Measurements from ENCODE around the gene HOXD8.

HOXD8 gene

DNA sequence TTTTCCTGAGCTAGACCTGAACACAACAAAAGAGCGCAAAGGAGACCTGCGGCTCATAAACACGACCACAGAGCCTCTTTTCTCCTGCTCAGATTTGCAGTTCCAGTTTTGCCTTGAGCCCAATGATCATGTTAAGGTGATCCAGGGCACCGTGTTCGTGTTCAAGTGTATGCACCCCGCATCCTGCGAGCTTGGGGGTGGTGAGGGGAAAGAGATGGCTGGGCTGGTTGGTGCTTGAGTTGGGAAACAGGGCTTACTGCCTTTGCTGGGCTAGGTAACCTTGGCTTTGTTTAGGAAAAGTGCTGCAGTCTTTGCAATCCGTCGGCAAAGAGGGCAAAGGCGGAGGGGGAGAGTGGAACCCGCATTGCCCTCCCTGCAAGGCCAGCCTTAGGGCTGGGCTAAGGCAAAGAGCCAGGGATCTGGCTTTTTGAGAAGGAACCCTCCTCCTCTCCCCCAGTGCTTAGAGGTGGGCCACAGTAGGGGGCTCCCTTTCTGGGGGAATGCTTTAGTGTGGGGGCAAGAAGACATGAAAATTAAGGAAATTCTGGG is 11.6 kb upstream of the HOXD8 start:
- no peak for DNase-seq (ENCODE audit: low read depth)
- no peak overlapping the region for H3K4me3 ChIP-seq (ENCODE audit: control insufficient read depth, low read depth, low read length)
- TF ChIP-seq, protein P1, sequence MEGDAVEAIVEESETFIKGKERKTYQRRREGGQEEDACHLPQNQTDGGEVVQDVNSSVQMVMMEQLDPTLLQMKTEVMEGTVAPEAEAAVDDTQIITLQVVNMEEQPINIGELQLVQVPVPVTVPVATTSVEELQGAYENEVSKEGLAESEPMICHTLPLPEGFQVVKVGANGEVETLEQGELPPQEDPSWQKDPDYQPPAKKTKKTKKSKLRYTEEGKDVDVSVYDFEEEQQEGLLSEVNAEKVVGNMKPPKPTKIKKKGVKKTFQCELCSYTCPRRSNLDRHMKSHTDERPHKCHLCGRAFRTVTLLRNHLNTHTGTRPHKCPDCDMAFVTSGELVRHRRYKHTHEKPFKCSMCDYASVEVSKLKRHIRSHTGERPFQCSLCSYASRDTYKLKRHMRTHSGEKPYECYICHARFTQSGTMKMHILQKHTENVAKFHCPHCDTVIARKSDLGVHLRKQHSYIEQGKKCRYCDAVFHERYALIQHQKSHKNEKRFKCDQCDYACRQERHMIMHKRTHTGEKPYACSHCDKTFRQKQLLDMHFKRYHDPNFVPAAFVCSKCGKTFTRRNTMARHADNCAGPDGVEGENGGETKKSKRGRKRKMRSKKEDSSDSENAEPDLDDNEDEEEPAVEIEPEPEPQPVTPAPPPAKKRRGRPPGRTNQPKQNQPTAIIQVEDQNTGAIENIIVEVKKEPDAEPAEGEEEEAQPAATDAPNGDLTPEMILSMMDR (conservative IDR thresholded peaks at IDR 0.05; ENCODE audit: control insufficient read depth, insufficient read depth, low read depth, low read length): no peak

DNA sequence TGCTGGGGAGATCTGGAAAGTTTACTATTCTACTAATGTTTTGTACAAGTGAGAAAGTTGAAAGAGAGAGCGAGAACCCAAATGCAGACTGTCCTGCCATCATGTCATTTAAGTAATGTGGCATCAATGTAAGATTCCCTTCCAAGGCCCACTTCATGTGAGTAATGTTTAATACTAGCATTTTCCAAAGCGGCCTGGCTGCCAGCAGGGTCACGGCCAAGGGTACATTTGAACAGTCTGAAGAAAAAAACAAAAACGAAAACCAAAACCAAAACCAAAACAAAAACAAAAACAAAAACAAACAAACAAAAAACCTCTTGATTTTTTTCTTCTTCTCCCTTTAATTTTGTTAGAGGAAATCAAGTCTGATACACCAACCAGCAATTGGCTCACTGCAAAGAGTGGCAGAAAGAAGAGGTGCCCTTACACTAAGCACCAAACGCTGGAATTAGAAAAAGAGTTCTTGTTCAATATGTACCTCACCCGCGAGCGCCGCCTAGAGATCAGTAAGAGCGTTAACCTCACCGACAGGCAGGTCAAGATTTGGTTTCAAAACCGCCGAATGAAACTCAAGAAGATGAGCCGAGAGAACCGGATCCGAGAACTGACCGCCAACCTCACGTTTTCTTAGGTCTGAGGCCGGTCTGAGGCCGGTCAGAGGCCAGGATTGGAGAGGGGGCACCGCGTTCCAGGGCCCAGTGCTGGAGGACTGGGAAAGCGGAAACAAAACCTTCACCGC is 10.7 kb upstream of the HOXD8 start:
- DNase-seq (ENCODE audit: low read depth): peak; percentile 50
- TF ChIP-seq, protein P1 (conservative IDR thresholded peaks at IDR 0.05; ENCODE audit: control insufficient read depth, insufficient read depth, low read depth, low read length): peak; percentile 59
- H3K4me3 ChIP-seq (ENCODE audit: control insufficient read depth, low read depth, low read length): no peak overlapping the region

DNA sequence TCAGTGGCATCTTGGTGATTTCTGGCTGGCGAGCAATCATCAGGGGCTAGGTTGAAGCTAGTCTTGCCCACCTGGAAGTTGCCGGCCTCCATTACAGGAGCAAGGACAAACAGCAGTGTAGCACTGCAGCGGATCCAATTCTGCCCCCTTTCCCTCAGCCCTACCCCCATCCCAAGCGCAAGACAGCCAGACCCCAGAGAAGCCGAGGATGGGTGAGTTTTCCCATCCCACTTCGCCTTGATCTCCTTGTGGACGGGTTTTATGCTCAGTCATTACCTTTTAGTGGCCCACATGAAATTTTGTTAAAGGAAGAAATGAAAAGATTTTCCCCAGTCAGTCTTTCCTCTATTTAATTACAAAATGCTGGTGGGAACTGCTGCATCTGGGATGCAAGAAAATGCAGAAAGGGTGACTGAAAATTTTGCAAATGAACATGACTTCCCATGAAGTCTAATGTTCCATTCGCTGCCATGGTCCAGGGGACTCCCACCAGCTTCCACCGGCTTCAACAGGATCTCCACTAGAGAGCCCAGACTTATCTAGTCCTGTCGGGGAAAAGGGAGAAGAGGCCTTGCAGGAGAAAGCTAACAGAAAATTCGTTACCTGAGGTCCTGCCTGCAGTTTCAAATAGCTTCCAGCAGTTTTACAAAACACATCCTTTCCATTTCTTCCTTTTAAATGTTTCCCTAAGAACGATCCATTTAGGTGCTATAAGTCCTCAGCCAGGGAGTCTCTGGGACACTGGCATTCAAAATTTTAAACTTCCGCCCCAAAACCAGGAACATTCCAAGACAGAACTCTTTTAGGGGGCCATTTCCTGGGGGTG is 8.9 kb upstream of the HOXD8 start:
- TF ChIP-seq, protein P1 (conservative IDR thresholded peaks at IDR 0.05; ENCODE audit: control insufficient read depth, insufficient read depth, low read depth, low read length): no peak
- H3K4me3 ChIP-seq (ENCODE audit: control insufficient read depth, low read depth, low read length): no peak overlapping the region

DNA sequence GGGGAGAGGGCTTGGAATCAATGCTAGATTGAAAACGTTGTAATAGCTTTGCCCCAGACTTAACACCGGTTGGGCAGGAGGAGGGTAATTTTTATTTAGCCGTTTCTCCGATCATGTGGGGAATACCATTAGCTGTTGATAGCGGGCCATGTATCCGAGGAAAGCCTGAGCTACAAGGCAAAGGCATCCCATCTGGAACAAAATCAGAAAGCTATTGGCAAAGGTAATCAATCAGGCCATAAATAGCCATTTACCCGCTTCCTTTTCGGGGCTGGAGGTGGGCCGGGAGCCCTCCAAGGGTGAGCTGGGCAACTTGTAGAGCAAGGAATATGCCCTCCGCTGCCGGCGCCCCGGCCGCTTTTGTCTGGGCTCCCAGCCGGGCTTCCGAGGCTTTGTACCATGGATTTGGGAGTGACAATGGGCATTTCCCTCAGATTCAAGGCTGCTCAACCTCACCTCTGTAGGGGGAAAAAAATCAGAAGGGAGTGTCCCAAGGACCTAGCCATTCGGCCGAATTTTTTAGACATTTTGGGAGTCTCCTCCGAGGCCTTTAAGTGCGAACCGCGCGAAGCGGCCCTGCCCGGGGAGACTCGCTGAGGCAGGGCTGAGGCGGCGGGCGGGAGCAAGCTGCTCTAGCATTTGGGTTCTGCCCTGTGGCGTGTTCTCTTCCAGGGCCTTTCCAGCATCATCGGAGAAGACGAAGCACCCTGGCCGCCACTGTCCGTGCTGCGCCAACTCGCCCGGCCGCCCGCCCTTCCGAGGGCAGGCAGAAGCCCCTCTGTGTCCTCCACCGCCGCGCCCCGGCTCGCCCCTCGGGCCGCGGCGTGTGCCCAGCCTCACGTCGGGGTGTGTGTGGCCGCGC is 8.1 kb upstream of the HOXD8 start:
- DNase-seq (ENCODE audit: low read depth): no peak
- no peak overlapping the region for H3K4me3 ChIP-seq (ENCODE audit: control insufficient read depth, low read depth, low read length)
- TF ChIP-seq, protein P1 (conservative IDR thresholded peaks at IDR 0.05; ENCODE audit: control insufficient read depth, insufficient read depth, low read depth, low read length): no peak

More for the DNA sequence above, 8.9 kb upstream of the HOXD8 start:
- DNase-seq (ENCODE audit: low read depth): no peak

DNA sequence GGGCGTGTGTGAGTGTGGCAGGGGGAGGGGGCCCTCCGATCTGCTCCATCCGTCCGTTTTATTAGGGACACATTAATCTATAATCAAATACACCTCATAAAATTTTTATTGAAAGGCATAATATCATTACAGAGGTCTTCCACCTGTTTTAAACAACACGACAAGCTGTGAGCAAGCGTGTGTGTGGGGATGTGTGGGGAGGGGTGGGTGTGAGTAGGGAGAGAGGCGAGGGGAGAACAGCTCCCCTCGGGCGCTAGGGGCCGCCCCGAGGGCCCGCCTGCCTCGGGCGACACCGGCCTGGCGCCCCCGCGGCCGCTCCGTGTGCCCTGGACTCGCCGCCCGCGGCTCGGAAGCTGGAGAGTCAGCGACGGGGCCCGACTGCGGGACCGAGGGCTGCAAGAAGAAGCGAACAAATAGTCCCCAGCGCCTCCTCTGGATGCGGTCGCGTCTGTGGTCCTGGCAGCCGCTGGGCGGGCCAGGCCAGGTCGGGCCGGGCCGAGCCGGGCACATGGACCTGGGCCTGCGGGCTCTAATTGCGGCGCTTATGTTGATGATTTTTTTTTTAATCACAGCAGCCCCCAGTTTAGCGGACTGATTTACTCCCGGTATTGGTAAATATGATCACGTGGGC is 7.3 kb upstream of the HOXD8 start:
- peak; percentile 80 for DNase-seq (ENCODE audit: low read depth)
- peak overlapping the region; percentile 61 for H3K4me3 ChIP-seq (ENCODE audit: control insufficient read depth, low read depth, low read length)
- TF ChIP-seq, protein P1 (conservative IDR thresholded peaks at IDR 0.05; ENCODE audit: control insufficient read depth, insufficient read depth, low read depth, low read length): peak; percentile 0

Data from fibroblast of mammary gland (primary cell).